ENCODE data around the gene RASGRF1. TPM values are rescaled to one million over a fixed set of nuclear protein-coding genes. Genes with fewer than 3 reads are reported as not detected.

RASGRF1 gene
- polyA plus RNA-seq, 1 donor from 2014 or later = 11.0 TPM

- Histone ChIP-seq H4K20me1 (ENCODE audit: insufficient read depth) (no peaks in the 10 kb centered on the region), H3K27me3 (ENCODE audit: insufficient read depth, low read depth, low read length) (no peaks in the 10 kb centered on the region), H3K4me3 (ENCODE audit: low read length) (no peak overlapping the region), H3K9ac (ENCODE audit: low read length) (no peak overlapping the region), H3K36me3 (ENCODE audit: insufficient read depth, low read length) (no peaks in the 10 kb centered on the region), H2AFZ (ENCODE audit: low read depth, low read length) (no peak overlapping the region), H3K4me2 (ENCODE audit: low read length) (no peak overlapping the region), H3F3A (ENCODE audit: insufficient read depth, low read length, poor library complexity, severe bottlenecking) (no peaks in the 10 kb centered on the region), H3K9me3 (ENCODE audit: low read length) (peaks cover 2% of the 10 kb centered on the region), H3K79me2 (replicated peaks; ENCODE audit: insufficient read depth, low read length) (no peaks in the 10 kb centered on the region), H3K9me2 (ENCODE audit: insufficient read depth, low read length) (no peaks in the 10 kb centered on the region), H3K27ac (ENCODE audit: low read length) (no peak overlapping the region)
- TF ChIP-seq SMC3 (conservative IDR thresholded peaks at IDR 0.05; ENCODE audit: poor library complexity) = no peak
- no peak for TF ChIP-seq POLR2AphosphoS5 (IDR thresholded peaks at IDR 0.05)
- TF ChIP-seq TAF1 (IDR thresholded peaks at IDR 0.05; ENCODE audit: low read depth) = no peak
- TF ChIP-seq, protein P1, sequence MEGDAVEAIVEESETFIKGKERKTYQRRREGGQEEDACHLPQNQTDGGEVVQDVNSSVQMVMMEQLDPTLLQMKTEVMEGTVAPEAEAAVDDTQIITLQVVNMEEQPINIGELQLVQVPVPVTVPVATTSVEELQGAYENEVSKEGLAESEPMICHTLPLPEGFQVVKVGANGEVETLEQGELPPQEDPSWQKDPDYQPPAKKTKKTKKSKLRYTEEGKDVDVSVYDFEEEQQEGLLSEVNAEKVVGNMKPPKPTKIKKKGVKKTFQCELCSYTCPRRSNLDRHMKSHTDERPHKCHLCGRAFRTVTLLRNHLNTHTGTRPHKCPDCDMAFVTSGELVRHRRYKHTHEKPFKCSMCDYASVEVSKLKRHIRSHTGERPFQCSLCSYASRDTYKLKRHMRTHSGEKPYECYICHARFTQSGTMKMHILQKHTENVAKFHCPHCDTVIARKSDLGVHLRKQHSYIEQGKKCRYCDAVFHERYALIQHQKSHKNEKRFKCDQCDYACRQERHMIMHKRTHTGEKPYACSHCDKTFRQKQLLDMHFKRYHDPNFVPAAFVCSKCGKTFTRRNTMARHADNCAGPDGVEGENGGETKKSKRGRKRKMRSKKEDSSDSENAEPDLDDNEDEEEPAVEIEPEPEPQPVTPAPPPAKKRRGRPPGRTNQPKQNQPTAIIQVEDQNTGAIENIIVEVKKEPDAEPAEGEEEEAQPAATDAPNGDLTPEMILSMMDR (IDR thresholded peaks at IDR 0.05; ENCODE audit: poor library complexity, severe bottlenecking) = no peak
- TF ChIP-seq MXI1 (conservative IDR thresholded peaks at IDR 0.05; ENCODE audit: poor library complexity, severe bottlenecking) = no peak
- TF ChIP-seq EP300 (conservative IDR thresholded peaks at IDR 0.05; ENCODE audit: poor library complexity, severe bottlenecking) = no peak
- no peak for TF ChIP-seq RAD21 (conservative IDR thresholded peaks at IDR 0.05)
- no peak for TF ChIP-seq EZH2 (IDR thresholded peaks at IDR 0.05; ENCODE audit: borderline replicate concordance, insufficient read depth, low read length, poor library complexity, severe bottlenecking)
- TF ChIP-seq, protein P2, sequence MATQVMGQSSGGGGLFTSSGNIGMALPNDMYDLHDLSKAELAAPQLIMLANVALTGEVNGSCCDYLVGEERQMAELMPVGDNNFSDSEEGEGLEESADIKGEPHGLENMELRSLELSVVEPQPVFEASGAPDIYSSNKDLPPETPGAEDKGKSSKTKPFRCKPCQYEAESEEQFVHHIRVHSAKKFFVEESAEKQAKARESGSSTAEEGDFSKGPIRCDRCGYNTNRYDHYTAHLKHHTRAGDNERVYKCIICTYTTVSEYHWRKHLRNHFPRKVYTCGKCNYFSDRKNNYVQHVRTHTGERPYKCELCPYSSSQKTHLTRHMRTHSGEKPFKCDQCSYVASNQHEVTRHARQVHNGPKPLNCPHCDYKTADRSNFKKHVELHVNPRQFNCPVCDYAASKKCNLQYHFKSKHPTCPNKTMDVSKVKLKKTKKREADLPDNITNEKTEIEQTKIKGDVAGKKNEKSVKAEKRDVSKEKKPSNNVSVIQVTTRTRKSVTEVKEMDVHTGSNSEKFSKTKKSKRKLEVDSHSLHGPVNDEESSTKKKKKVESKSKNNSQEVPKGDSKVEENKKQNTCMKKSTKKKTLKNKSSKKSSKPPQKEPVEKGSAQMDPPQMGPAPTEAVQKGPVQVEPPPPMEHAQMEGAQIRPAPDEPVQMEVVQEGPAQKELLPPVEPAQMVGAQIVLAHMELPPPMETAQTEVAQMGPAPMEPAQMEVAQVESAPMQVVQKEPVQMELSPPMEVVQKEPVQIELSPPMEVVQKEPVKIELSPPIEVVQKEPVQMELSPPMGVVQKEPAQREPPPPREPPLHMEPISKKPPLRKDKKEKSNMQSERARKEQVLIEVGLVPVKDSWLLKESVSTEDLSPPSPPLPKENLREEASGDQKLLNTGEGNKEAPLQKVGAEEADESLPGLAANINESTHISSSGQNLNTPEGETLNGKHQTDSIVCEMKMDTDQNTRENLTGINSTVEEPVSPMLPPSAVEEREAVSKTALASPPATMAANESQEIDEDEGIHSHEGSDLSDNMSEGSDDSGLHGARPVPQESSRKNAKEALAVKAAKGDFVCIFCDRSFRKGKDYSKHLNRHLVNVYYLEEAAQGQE (IDR thresholded peaks at IDR 0.05; ENCODE audit: borderline replicate concordance) = no peak
Measured at GRCh38 chr15:79031821-79032220, 58.8 kb downstream of the RASGRF1 start.

- Histone ChIP-seq H3K9me3 (ENCODE audit: low read length) (peaks cover 2% of the 10 kb centered on the region), H3K27me3 (ENCODE audit: insufficient read depth, low read depth, low read length) (no peaks in the 10 kb centered on the region), H3K36me3 (ENCODE audit: insufficient read depth, low read length) (no peaks in the 10 kb centered on the region), H3K4me2 (ENCODE audit: low read length) (no peak overlapping the region), H3K9me2 (ENCODE audit: insufficient read depth, low read length) (no peaks in the 10 kb centered on the region), H3K27ac (ENCODE audit: low read length) (no peak overlapping the region), H3K4me3 (ENCODE audit: low read length) (no peak overlapping the region), H3F3A (ENCODE audit: insufficient read depth, low read length, poor library complexity, severe bottlenecking) (no peaks in the 10 kb centered on the region), H3K9ac (ENCODE audit: low read length) (no peak overlapping the region), H3K79me2 (replicated peaks; ENCODE audit: insufficient read depth, low read length) (no peaks in the 10 kb centered on the region), H4K20me1 (ENCODE audit: insufficient read depth) (no peaks in the 10 kb centered on the region), H2AFZ (ENCODE audit: low read depth, low read length) (no peak overlapping the region)
- TF ChIP-seq, protein P2 (IDR thresholded peaks at IDR 0.05; ENCODE audit: borderline replicate concordance) = no peak
- TF ChIP-seq EP300 (conservative IDR thresholded peaks at IDR 0.05; ENCODE audit: poor library complexity, severe bottlenecking) (no peak), SMC3 (conservative IDR thresholded peaks at IDR 0.05; ENCODE audit: poor library complexity) (no peak), POLR2AphosphoS5 (IDR thresholded peaks at IDR 0.05) (no peak), MXI1 (conservative IDR thresholded peaks at IDR 0.05; ENCODE audit: poor library complexity, severe bottlenecking) (no peak)
Measured at GRCh38 chr15:79031201-79031600, 59.4 kb downstream of the RASGRF1 start.

All from neural cell (in vitro differentiated cells).